Effector CD8-positive, alpha-beta T cell (primary cell): ENCODE results near the gene MLN.
A peak's percentile ranks its signal among the peaks of the same experiment; 100 is the strongest.

Experiments
- DNase-seq: peaks from one replicate; lab custom pipeline; 2025; lab: John Stamatoyannopoulos, UW

The MLN gene

DNA sequence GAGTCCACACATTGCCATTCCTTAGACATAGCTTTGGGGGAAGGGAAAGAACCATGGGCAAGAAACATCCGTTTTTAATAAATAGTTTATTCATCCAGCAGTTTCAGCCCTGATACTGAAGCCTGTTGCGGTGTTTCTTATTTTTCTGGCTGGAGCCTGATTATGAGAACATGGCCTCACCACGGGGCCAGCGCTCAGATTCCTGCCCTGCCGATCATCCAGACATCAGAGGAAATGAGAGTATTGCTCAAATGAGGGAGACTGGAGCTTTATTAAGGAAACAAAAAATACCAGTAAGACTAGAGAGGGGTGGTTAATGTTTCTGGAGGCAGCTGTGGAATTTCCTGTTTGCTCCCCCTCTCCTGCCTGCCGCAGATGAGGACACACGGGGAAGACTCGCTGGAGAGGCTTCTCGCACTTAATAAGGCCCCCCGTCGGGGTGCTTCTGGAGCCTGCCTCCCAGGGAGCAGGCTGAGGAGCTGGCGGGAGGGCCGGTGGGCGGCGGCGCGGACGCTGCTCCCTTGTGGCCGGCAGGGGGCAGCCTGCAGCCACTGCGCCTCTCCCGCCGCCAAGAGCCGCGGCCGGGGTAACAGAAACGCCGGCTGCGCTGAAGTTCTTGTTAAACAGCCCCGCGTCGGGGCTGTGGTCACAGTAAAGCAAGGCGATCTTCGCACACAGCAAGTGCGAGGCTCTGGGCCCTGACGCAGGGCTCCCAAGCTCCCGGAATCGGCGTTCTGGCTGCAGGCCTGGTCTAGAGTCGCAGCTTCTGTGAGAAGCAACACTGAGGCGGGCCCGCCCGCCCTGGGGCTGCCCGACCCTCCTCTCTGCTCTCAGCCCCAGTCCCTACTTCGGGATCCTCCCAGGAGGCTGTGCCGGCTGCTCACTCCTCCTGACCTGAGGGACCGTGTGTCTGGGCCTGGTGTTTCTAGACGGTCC lies 32.4 kb downstream of the MLN start:
- DNase-seq: peak; percentile 35

DNA sequence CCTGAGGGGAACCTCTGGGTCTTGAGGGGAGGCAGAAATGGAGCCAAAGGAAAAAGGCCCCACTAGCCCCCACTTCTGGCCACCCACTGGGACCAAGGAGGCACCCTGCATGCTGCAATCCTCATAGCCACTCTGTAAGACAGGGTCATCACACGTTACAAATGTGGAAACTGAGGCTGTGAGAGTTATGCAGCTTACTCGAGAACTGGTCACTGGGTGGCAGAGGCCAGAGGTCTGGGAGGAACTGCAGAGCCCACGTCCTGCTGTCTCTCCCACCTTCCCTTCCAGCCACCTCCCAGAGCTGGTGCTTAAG lies 33.0 kb downstream of the MLN start:
- no peak for DNase-seq

DNA sequence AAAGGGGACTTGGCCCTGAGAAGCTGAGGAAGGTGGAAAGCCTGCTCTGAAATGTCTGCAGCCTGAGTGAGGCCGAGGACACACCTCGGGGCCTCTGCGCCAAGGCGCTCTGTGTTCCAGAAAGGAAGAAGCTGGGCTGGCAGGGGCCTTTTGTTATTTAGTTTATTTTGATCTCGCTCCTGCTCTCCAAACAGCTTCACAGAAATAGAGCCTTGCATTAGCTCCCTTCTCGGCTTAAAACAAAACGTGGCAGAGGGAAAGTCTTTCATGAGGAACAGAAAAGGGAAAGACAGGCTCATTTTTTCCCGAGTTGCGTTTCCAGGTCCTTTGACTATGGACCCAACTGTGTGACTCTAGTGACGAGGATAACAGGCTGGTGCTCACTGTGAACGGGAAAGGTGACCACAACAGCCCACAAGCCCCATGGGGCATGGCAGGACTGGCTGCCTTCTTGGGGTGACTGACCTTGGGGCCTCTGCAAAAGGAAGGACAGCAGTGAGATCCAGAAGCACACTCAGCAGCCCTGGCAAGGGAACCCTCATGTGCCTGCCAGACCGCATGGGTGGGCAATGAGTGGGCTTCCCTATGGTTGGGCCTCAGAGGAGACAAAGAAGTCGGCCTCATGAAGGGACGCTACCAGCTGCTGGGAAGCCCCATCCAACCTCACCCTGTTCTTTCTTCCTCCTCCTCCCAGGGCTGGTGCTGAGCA lies 33.5 kb downstream of the MLN start:
- DNase-seq: no peak

DNA sequence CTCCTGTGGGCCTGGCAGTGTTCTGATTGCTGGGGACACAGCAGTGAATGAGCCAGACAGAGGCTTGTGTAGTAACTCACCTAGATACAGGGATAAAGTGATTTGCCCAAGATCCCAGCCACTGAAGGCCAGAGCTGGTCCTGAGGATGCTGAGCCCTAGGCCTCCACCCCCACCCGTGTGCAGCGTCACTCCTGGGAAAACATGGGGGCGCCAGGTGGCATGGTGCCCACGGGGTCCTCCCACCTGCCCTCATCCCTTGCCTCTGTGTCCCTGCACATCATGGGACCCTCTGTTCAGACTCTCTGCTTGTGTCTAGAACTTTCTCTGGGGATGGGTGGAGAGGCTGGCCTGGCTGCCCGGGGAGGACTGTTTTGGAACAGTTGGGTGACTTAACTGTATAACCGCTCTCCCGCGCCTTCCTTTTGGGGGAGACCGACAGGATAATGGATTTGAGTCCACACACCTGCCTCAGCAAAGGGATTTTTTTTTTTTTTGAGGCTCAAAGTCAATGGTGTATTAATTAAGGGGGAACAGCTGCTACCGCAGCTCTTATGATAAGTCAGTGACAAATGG lies 34.5 kb downstream of the MLN start:
- no peak for DNase-seq

DNA sequence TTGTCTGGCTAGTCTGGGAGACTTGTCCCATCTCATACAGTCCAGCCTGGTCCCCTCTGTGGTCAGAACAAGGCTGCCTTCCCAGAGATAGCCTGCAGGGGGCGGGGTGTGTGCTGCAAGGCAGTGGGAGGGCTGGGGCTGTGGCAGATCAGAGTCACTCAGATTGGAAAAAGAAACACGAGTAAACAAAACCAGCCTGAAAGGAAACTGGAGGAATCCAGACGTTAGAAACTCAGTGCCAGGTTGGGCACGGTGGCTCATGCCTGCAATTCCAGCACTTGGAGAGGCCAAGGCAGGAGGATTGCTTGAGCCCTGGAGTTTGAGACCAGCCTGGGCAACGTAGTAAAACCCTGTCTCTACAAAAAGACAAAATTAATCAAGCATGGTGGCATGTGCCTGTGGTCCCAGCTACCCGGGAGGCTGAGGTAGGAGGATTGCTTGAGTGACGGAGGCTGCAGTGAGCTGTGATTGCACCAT lies 35.1 kb downstream of the MLN start:
- DNase-seq: peak; percentile 48

DNA sequence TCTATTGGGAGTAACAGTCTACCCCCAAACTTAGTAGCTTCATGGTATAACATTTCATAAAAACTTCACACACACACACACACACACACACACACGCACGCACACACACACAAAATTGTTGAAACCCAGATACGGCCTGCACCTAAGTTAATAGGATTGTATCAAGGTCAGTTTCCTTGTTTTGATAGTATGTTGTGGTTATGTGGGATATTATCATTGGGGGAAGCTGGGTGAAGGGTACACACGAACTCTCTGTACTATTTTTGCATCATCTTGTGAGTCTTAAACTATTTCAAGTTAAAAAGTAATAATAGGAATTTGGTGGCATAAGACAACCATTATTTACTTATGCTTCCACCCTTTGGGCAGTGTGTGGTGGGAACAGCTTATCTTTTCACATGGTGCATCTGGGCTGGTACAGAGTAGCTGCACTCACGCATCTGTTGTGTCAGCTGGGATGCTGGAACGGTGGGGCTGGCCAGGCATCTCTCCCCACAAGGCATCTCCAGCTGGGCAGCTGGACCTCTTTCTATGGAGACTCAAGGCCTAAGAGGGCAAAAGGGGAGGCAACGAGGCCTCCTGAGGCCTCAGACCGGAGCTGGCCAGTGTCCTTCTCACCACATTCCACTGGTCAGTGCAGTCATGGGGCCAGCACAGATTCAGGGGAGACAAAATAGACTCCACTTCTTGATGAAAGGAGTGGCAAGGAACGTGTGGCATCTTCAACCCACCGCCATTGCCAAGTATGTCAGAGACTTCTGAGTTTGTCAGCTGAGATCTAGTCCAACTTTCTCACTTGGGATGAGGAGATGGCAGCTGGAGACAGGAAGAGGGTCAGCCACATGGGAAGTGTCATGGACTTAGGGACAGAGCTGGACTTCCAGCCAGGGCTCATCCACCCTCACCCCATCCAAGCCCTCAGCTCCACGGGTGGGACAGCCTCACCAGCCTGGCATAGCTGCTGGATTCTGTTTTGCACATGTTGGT lies 36.6 kb downstream of the MLN start:
- DNase-seq: no peak

DNA sequence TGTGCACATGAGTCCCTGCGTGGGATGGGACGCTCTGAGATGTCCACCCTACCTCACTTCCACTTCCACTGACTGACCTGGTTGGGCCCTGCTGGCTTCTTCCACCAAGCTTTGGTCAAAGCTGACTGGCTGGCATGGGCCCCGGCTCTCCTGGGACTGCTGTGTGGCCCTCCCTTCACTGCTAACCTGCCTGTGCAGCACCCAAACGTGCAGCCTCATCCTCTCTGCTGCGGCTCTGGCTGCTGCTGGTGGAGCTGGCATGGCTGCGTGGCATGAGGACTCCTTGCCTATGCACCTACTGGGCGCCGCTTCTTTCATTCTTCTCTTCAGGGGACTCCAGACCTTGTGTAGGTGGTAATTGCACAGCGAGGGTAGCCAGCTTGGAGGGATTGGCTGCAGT lies 38.4 kb downstream of the MLN start:
- no peak for DNase-seq

DNA sequence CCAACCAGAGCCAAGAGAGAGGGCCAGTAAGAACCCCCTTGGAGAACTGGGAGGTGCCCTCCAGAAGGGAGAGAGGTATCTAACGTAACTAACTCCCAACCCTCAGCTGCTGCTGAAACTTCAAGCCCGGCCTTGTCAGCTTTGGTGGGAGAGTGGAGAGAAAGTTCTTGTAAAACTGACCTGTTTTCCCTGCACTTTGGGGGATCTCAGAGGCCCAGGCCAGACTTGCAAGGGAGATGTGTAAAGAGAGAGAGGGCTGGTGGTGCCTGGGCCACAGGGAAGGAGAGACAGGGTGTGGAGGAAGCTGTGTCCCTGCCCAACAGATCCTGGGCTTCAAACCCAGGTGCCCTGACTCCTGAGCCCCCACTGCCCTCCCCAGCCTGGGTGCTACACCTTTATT lies 39.8 kb downstream of the MLN start:
- no peak for DNase-seq

DNA sequence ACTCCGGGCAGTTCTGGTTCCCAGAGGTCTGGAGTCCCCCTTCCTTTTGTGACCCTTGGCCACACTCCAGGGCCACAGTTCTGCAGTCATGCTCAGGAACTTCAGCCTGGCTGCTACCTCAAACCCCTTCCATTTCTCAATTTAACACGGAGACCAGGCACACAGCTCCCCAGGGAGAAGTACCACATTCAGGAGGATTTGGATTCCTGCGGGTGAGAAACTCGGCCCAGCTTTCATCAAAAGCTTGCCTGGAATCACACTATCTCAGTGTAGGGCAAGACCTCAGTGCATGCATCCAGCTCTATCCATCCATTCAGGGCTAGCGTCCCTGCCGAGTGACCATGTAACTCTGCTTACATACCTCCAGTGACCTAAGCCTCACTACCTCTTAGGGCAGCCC lies 40.3 kb downstream of the MLN start:
- DNase-seq: no peak

DNA sequence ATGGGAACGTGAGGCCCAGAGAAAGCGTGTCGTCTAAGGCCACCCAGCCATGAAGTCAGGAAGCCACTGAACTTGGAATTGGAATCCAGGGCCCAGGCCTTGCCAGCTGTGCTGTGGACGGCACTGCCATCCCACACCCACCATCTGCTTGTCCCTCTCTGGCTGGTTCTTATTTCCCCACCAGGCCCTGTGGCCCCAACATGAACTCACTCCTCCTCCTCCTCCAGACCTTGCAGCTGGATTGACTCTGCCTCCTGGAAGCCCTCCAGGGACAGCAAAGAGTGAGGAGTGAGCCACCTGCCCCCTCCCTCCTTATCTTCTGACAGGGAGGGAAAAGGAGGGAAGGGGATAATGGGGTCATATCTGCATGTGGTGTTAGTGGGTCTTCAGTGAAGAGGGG lies 41.1 kb downstream of the MLN start:
- DNase-seq: no peak

DNA sequence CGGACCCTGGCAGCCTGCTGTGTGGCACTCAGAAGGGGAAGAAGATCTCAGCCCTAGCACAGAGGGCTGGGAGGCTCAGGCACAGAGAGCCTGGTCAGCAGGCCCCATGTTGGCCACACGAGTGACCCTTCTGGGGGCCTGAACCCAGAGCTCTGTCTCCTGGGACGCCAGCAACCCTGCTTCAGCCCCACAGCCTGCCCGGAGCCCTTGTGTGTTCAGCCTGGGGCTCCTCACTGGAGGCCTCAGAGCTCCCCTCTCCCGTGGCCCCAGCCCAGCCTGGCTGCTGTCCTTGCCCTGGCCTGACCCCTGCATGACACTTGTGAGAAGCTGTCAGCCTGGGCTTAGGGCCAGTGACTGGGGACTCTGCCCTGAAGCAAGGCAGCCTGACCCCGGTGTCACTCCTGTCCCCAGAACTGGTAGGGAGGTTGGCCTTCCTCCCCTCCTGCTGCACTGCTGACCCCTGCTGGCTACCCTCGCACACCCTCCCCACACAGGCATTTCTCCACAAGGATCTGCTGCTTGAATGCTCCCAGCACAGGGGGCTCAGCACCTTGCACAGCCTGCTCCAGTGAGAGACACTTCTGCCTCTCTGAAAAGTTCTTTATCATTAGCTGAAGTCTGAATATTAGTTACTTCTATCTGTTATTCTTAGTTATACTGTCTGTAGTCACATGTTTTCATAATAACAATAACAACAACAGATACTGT lies 41.7 kb downstream of the MLN start:
- DNase-seq: no peak

DNA sequence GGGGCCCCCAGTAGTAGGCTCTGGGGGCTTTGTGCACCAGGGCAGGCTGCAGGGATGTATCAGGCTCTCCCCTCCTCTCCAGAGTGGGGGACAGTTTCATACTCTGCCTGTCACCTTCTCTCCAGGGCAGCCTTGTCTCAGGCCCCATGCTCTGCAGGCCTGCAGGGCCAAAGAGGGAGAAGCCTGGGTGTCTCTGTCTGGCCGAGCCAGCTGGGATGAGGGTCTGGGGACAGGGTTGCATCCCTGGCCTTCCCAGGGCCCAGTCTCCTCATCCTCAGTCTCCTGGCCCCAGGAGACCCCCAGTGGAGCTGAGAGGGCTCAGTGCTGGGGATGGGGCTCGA lies 42.3 kb downstream of the MLN start:
- DNase-seq: no peak

DNA sequence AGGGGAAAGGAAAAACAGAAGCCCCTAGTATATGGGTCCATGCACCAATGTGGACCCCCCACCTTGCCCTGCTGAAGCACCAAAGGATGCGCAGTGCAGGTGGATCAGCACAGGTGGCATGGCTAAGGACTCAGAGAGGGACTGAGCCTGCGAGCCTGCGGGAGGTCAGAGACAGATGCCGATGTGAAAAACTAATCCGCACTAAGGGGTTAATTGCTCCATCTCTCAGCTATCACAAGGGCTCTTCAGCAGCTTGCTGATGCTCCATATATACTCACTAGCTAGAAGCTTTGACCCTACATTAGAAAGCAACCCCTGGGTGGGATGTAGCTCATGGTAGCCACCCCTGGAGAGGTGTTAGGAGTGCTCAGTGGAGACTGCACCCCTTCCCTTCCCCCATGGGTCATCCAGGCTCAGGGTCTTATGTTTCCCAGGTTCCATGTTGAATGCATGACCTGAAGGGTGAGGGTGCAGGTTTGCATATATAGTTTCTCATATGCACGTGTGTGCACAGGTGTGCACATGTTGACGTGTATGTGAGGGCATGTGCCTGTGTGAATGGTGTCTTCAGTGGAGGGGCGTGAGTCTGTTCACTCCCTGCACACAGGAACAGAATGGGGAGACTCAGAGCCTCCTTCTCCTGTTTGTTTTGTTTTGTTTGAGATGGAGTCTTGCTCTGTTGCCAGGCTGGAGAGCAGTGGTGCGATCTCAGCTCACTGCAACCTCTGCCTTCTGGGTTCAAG lies 43.7 kb downstream of the MLN start:
- DNase-seq: no peak

DNA sequence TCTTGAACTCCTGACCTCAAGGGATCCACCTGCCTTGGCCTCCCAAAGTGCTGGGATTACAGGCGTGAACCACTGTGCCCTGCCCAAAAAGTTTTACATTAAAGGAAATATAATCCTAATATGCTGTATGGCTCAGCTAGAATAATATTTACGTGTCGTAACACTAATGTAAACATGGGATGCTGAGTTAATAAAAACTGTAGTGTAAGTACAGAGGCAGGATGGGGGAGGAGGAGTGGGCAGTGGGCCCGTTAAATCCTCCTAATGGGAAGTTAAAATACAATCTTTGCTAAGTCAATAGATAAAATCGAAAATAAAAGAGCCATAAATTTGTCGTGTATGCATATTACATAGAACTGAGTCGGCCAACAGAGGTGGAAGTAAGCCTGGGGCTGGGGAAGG lies 45.0 kb downstream of the MLN start:
- DNase-seq: no peak

DNA sequence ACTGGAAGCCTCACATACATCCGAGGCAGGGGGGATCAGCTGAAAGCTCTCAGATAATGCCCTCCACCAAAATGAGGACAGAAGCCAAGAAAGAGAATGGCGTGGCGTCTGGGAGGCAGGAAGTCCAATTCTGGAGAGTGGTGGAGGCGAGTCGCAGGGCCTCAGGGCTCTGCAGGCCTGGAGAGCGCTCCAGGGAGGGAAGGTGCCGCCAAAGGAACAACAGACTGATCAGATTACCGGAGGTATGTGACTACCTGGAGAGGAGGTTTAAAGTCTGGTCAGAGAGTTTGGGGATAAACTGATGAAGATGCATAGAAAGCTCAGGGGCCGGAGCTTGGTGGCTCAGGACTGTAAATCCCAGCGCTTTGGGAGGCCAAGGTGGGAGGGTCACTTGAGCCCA lies 45.9 kb downstream of the MLN start:
- no peak for DNase-seq

DNA sequence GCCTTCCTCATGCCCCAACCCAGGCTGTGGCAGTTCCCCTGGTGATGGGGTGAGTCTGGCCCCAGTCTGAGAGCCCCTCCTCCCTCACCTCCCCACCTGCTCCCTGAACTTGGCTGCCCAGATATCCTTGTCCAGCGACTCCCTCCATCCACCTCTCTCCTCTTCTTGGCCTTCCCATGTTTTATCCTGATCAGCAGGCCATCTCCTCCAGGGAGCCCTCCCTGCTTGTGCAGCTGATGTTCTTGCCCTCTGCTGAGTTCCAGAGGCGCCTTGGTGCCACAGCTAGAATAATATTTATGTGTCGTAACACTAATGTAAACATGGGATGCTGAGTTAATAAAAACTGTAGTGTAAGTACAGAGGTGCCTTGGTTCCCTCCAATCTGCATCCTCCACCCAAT lies 46.7 kb downstream of the MLN start:
- DNase-seq: no peak

DNA sequence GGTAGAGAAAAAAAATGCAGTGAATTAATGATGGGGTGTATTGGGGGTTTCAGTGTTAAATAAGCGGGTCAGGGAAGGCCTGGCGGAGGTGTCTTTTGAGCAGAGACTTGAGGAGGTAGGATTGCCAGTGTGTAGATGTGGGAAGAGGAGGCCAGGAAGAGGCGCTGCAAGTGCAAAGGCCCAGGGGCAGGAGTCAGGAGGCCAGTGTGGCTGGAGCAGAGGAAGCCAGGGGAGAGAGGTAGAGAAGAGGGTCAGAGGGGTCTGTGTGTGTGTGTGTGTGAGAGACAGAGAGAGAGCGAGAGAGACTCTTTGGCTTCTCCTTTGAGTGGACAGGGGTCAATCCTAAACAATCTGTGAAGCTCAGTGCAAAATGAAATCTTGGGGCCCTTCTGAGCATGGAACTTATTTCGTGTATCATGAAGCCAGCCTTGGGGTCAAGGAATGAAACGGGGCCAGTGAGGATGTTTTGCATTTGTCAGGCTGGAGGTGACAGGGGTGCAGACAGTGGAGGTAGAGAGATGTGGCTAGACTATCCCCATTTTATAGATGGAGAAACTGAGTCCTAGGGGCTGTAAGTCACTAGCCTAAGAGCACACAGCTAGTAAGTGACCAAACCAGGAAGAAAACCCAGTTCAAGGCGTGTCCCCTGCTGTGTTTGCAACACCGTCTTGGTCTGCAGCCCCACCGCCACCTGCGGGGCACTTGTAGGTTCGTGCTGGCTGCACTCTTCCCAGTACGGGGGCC lies 47.4 kb downstream of the MLN start:
- DNase-seq: no peak

DNA sequence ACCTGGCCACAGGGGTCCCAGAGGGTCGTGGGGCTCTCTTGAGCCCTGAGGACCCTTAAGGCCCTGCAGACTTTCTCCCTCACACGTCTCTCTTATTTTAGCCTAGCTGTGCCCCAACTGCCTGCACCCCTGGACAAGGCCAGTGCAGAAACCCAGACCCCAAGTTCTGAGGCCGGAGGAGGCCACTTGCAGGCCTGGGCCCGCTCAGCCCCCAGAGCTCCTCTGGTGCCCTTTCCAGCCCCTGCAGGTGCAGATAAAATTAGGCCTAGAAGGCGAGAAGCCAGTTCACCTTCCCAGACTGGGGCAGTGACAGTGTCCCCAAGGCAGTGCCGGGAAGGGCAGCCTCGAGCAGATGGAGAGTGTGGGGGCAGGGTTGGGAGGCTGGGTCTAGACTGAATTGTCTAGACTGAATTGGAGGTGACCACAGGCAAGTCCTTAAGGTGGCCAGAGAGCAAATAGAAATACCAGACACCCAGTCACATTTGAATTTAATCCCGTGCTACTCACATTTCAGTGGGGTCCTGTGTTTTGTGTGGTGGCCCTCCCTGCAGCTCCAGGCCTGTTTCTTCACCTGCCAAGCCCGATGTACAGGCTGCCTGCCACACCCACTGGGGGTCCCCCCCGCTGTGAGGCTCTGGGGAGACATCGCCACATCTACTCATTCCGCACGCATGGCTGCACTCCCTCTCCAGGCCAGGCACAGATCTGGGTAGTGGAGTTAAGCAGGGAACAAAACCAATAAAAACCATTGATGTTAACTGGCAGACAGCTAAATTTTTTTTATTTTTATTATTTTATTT lies 48.5 kb downstream of the MLN start:
- DNase-seq: no peak

DNA sequence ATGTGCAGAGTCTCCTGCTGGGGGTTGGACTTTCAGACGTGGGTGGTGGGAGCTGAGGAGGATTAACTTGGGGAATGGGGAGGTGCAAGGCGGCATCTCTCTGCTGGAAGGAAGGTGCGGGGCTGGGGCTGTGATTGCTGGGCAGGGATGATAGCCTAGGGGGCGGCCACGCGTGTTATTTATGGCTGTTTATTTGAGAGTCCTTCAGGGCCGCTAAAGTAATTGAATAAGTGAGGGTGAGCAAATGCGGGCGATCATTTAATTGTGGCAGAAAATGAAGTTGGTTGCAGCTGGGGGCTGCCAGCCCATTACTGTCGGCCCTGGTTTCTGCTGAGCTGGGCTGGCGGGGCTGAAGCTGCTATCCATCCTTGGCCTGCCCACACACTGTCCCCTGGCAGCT lies 49.6 kb downstream of the MLN start:
- DNase-seq: no peak
